ENCODE data around the gene TFEB.

TFEB gene

DNA sequence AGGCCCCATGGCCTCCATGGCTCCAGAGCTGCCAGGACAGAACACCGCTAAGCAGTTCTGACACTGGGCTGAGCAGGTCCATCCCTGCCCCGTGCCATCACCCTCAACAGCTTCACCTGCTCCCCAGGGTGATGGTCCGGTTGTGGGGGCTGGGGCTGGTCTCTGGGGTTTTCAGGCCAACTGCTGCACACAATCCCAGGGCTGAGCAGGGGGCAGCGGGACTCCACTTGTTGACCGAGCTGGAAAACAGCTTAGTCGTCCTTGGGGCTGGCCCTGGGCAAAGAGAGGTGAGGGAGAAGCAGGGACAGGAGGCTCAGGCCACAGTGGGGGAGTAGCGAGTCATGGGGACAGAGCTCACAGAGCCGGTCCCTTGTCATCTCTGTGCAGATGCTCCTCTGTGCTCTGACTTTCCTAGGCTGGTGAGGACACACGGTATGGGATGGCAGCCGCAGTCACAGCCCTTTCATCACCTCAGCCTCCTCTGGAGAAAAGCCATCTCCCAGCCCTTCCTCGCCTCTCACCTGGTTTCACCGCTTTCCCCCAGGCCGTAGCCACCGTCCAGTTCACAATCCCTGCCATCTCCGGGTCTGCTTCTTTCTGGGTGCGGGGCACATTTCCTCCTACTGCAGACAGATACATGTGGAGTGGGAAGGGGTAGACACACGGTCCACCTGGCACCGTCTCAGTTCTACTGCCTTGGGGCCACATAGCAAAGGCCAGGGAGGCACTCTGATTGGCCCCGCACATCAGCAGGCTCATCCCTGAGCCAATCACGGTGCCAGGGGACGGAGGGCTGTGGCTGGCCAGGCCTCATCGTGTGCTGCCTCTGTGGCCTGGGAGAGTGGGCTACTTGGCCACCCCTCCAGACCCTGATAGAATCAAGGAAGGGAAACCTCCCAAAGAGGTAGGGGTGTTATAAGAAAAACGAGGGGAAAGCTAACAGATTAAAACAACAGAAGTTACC lies 78.0 kb downstream of the TFEB start:
- DNase-seq (ENCODE audit: low read depth): no peak
- TF ChIP-seq, protein P1, sequence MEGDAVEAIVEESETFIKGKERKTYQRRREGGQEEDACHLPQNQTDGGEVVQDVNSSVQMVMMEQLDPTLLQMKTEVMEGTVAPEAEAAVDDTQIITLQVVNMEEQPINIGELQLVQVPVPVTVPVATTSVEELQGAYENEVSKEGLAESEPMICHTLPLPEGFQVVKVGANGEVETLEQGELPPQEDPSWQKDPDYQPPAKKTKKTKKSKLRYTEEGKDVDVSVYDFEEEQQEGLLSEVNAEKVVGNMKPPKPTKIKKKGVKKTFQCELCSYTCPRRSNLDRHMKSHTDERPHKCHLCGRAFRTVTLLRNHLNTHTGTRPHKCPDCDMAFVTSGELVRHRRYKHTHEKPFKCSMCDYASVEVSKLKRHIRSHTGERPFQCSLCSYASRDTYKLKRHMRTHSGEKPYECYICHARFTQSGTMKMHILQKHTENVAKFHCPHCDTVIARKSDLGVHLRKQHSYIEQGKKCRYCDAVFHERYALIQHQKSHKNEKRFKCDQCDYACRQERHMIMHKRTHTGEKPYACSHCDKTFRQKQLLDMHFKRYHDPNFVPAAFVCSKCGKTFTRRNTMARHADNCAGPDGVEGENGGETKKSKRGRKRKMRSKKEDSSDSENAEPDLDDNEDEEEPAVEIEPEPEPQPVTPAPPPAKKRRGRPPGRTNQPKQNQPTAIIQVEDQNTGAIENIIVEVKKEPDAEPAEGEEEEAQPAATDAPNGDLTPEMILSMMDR (IDR thresholded peaks at IDR 0.05; ENCODE audit: control insufficient read depth, insufficient read depth, low read depth, low read length, missing control alignments): no peak
- no peak overlapping the region for H3K4me3 ChIP-seq (ENCODE audit: control insufficient read depth, low read depth, low read length)

DNA sequence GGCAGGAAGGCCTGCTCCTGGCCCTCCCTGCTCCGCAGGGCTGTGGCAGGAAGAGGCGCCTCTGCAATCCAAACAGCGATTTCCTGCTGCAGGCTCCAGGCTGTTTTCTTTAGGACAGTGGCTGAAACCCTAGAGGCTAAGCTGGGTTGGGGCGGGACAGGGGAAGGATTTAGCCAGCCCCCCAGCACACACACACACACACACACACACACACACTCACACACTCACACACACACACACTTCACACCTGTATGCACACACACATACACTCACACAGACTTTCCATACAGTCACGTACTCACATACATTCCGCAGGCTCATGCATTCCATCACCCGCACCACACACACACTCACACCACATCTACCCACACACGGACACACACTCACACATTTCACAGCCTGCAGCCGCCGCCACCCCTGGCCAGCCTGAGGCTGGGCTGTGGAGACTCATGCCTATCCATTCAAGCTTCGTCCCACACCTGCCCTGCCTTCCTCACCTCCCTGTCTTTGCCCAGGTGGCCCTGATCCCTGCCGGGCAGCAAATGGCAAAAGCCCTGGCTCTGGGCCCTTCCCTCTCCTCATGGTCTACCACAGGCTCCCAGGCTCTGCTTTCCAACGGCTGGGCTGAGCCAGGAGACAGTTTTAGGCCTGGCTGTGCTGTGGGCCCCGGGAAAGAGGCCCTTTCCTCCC lies 79.3 kb downstream of the TFEB start:
- no peak overlapping the region for H3K4me3 ChIP-seq (ENCODE audit: control insufficient read depth, low read depth, low read length)
- TF ChIP-seq, protein P1 (IDR thresholded peaks at IDR 0.05; ENCODE audit: control insufficient read depth, insufficient read depth, low read depth, low read length, missing control alignments): no peak
- no peak for DNase-seq (ENCODE audit: low read depth)

DNA sequence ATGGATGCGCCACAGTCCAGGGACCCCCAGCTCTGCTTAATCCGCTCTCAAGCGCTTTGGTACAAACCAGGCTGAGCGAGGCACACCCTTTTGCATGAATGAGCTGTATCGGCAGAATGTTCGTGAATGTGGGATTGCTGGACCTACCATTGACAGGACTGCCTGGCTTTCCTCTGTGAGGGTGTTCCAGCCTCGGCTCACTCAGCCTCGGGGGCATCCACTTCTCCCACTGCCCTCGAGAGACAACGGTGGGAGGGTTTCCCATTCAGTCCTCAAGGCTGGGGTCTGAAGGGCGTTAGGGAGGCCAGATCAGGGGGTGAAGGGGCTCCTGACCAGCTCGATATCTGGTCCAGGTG lies 79.8 kb downstream of the TFEB start:
- no peak for DNase-seq (ENCODE audit: low read depth)
- TF ChIP-seq, protein P1 (IDR thresholded peaks at IDR 0.05; ENCODE audit: control insufficient read depth, insufficient read depth, low read depth, low read length, missing control alignments): no peak
- no peak overlapping the region for H3K4me3 ChIP-seq (ENCODE audit: control insufficient read depth, low read depth, low read length)

DNA sequence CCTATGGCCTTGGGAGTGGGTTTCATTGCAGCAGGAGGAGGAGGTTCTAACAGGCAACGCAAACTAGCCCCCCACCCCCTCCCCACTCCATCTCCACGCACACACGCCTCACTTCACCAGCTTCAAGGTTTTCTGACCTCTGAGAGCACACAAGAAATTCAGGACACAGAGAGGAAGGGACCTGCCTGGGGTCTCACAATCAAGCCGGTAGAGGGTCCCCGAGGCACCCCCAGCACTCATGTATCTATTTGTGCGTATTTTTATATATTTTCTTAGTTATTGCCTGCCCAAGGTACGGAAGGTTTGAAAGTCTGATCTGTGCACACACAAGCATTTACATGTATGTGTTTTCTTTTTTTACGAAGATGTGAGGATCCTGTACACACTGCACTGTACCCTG lies 80.2 kb downstream of the TFEB start:
- no peak overlapping the region for H3K4me3 ChIP-seq (ENCODE audit: control insufficient read depth, low read depth, low read length)
- no peak for DNase-seq (ENCODE audit: low read depth)
- TF ChIP-seq, protein P1 (IDR thresholded peaks at IDR 0.05; ENCODE audit: control insufficient read depth, insufficient read depth, low read depth, low read length, missing control alignments): no peak

DNA sequence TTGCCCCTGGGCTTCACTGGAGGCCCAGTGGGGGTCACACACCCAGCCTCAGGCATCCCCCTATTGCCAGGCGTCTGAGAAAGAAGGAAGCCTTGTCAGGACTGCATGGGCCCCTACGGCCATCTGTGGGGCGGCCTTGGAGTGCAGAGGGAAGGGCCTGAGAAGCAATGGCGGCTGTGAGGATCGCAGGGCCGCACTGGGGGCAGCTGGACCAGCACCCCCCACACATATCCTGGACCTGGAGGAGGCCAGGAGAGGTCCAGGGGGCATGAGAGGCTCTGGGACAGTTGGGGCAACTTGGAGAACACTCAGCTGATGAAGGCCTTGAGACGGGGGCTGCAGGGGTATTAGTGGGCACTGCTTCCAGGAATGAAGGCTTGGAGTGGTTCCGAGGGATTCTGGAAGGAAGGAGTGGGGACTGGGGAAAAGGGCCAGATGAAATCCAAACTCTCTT lies 80.7 kb downstream of the TFEB start:
- TF ChIP-seq, protein P1 (IDR thresholded peaks at IDR 0.05; ENCODE audit: control insufficient read depth, insufficient read depth, low read depth, low read length, missing control alignments): no peak
- no peak overlapping the region for H3K4me3 ChIP-seq (ENCODE audit: control insufficient read depth, low read depth, low read length)
- no peak for DNase-seq (ENCODE audit: low read depth)

DNA sequence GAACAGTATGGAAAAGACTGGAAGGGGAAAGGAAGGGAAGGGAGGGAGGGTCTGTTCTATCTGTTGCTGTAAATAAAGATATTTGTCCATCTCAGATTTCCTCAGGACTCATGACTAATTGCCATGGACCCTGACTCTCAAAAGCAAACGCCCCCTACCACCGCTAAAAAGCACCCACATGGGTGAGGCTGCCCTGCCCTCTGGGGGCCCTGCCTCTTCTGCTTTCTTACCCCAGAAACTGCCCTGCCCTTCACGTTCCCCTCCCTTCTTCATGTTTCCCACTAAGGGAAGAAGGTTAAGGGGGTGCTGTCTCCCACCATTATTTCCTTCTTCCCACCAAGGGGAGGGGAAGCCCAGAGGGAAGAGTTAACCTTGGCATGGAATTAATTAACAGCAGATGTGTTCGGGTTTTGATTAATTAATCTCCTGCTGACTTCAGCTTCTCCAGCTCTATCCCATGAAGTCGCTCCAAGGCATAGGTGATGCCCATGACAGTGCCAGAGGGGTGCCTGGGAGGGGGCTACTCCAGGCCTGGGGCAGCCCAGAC lies 81.2 kb downstream of the TFEB start:
- TF ChIP-seq, protein P1 (IDR thresholded peaks at IDR 0.05; ENCODE audit: control insufficient read depth, insufficient read depth, low read depth, low read length, missing control alignments): no peak
- no peak for DNase-seq (ENCODE audit: low read depth)
- no peak overlapping the region for H3K4me3 ChIP-seq (ENCODE audit: control insufficient read depth, low read depth, low read length)

Measured in AG09309 (cell line).